Measurements from ENCODE around the gene GPR152.

- no peak for TF ChIP-seq EZH2 (IDR thresholded peaks at IDR 0.05; ENCODE audit: insufficient read depth, low read length)
- no peak for TF ChIP-seq CTCF (IDR thresholded peaks at IDR 0.05; ENCODE audit: insufficient read depth, low read depth, low read length)
Observed at GRCh38 chr11:67437809-67438157, 14.7 kb downstream of the GPR152 start.
